Colonic mucosa (tissue), 4 donors: ENCODE data around the gene PSKH1. TPM values are rescaled to one million over a fixed set of nuclear protein-coding genes. Genes with fewer than 3 reads are reported as not detected.

Experiments
- DNase-seq: peaks from one replicate; pipeline ENCODE4 v3.0.0-alpha.2; 2020
- H3K27ac ChIP-seq: fragments of 200-600 bp; one replicate; pipeline ENCODE4 v1.8.0; 2021
- H3K27me3 ChIP-seq: fragments of 200-600 bp; one replicate; pipeline ENCODE4 v1.8.0; 2021
- H3K36me3 ChIP-seq: fragments of 200-600 bp; one replicate; pipeline ENCODE4 v1.8.0; 2021
- H3K4me1 ChIP-seq: fragments of 200-600 bp; one replicate; pipeline ENCODE4 v1.8.0; 2021; ENCODE audit warnings: mild to moderate bottlenecking
- H3K4me3 ChIP-seq: fragments of 200-600 bp; one replicate; pipeline ENCODE4 v1.8.0; 2021
- H3K9ac ChIP-seq, 2 donors: one replicate each; pipeline ENCODE4 v1.7.0; 2013; ENCODE audit warnings: control low read depth in 2 of 2, low read depth in 2 of 2, low read length in 2 of 2
- H3K9me3 ChIP-seq: fragments of 200-600 bp; one replicate; pipeline ENCODE4 v1.8.0; 2021
- intact Hi-C: fragments of 100-400 bp; cut with DNase I; formaldehyde crosslinking; loops from one replicate; pipeline ENCODE4 v1.14.1; 2022
- total RNA-seq, 2 donors: library from RNA; stranded (reverse); fragmentation: NEBNext Ultra II Directional in 1 of 2; extraction: Animal tissue kit (Norgen Biotek cat#: 25700) in 1 of 2; gene quantifications; one replicate each; pipeline ENCODE4 v1.2.1, GENCODE V29; 2021
- TF ChIP-seq, protein P1 (sequence below): fragments of 200-600 bp; IDR thresholded peaks from one replicate; pipeline ENCODE4 v1.8.0; 2022; ENCODE audit warnings: antibody characterized with exemption, mild to moderate bottlenecking
- donor health status: healthy.
- donor health status: DM: no; HTN: no; CAD: no.
- donor health status: DM: no; HTN: no; CAD: no.

Gene PSKH1
- total RNA-seq, 2 donors from 2014 or later, result 24.5 to 34.7 TPM

DNA sequence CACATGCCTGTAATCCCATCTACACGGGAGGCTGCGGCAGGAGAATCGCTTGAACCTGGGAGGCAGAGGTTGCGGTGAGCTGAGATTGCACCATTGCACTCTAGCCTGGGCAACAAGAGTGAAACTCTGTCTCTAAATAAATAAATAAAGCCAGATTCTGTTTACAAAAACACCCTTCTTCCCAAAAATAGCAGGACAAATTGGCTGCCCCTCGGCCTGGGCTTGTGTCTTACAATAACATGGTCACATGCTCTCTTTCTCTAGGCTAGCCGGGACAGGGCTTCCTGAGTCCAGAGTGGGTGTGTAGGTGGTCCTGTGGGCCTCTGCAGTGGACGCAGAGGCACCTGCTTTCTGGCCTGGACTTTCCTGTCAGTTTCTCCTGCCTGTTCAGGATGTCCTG lies 23.4 kb upstream of the PSKH1 start:
- H3K9ac ChIP-seq, result no peak overlapping the region
- intact Hi-C loops, result loop anchor here (10.0 kb wide), 1 partner anchor 55 kb away; no protein-coding TSS in a partner anchor
- H3K27ac ChIP-seq, result no peak overlapping the region
- no peaks in the 10 kb centered on the region for H3K36me3 ChIP-seq
- H3K27me3 ChIP-seq, result no peaks in the 10 kb centered on the region
- DNase-seq, result no peak
- H3K9me3 ChIP-seq, result no peaks in the 10 kb centered on the region
- peaks cover 12% of the 10 kb centered on the region for H3K4me1 ChIP-seq
- TF ChIP-seq, protein P1, sequence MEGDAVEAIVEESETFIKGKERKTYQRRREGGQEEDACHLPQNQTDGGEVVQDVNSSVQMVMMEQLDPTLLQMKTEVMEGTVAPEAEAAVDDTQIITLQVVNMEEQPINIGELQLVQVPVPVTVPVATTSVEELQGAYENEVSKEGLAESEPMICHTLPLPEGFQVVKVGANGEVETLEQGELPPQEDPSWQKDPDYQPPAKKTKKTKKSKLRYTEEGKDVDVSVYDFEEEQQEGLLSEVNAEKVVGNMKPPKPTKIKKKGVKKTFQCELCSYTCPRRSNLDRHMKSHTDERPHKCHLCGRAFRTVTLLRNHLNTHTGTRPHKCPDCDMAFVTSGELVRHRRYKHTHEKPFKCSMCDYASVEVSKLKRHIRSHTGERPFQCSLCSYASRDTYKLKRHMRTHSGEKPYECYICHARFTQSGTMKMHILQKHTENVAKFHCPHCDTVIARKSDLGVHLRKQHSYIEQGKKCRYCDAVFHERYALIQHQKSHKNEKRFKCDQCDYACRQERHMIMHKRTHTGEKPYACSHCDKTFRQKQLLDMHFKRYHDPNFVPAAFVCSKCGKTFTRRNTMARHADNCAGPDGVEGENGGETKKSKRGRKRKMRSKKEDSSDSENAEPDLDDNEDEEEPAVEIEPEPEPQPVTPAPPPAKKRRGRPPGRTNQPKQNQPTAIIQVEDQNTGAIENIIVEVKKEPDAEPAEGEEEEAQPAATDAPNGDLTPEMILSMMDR, result no peak
- H3K4me3 ChIP-seq, result no peak overlapping the region

DNA sequence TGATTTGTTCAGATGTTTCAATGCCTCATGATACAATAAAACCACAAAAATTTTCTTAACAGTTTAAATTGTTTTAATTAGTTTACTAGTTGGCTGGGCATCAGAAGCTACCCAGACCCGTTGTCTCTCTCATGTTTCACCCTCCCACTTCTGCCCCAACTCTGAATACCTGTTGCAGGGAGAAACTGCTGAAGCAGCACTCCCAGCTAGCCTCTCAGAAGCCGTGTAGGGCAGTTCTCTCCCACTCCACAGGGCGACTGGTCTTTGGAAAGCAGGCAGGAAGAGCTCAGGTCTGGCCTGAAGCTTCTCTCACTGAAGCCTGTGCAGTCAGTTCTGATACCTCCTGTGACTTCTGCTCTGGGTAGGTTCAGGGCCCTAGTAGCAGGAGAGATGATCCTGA lies 21.8 kb upstream of the PSKH1 start:
- no peaks in the 10 kb centered on the region for H3K9me3 ChIP-seq
- H3K36me3 ChIP-seq, result no peaks in the 10 kb centered on the region
- H3K27ac ChIP-seq, result no peak overlapping the region
- no peak for DNase-seq
- TF ChIP-seq, protein P1, result no peak
- intact Hi-C loops, result no loop called here
- no peaks in the 10 kb centered on the region for H3K27me3 ChIP-seq
- no peak overlapping the region for H3K4me3 ChIP-seq
- H3K9ac ChIP-seq, result no peak overlapping the region
- peaks cover 14% of the 10 kb centered on the region for H3K4me1 ChIP-seq

DNA sequence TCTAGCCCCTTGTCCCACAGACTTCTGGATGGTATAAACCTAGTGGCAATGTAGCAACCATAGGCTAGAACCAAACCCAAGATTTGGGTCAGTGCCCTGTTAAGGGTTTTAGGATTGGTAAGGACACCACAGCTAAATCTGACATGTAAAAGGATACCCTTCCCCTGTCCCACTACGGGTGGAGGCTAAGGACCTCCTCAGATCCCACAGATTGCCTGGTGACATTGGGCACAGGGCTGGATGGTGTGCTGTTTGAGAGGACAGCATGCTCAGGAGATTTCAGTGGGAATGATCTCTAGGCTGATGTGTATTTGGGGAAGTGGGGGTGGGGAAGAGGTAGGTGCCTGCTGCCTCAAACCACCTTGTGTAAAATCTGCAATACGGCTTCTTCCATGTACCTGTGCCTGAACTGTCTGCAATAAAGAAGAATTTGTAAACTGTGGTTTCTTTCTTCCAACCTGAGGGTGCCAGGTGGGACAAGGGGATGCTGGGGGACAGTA lies 20.9 kb upstream of the PSKH1 start:
- DNase-seq, result no peak
- intact Hi-C loops, result no loop called here
- Histone ChIP-seq H3K27ac (peak overlapping the region; percentile 71), H3K9ac (peak overlapping the region; percentile 93 to 97), H3K36me3 (peaks cover 9% of the 10 kb centered on the region), H3K9me3 (no peaks in the 10 kb centered on the region), H3K4me3 (peak overlapping the region; percentile 100), H3K4me1 (peaks cover 14% of the 10 kb centered on the region), H3K27me3 (no peaks in the 10 kb centered on the region)
- TF ChIP-seq, protein P1, result no peak

DNA sequence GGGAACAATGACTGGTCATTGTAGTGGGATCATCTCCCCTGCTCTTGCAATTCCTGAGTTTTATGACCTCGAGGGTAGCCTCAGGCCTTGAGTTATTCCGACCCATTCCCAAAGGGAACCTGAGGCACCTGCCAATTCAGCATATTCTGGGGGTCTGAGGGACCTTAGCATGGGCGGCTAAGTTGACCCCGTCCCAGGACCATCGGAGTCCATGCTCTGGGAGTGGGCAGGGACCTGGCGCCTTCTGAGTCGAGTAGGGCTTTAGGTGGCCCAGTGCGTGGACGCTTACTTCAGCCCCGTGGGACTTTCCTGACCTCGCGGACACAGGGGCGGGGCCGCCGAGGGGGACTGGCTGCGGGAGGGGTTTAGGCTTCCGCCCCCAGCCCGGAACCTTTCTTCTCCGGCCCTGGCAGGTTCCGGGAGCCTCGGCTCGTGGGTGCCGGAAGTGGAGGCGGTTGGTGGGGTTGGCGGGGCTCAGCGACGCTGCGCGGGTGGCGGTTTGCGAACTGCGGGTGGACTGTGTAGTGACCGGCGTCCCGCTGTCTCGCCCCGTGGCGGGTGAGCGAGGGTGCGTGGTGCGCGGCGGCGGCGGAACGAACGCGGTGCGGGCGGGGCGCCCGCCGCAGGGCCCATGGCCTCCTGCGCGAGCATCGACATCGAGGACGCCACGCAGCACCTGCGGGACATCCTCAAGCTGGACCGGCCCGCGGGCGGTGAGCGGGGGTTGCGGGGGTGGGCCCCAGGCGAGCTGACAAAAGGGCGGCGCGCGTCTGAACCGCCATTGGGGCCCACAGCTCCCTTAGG lies 20.2 kb upstream of the PSKH1 start, which contains the start of gene EDC4:
EDC4 (plus strand) TSS at position 422 of the 804 bp plus-strand sequence; CDS start at position 632, 210 bp downstream.
- Histone ChIP-seq H3K4me1 (peaks cover 14% of the 10 kb centered on the region), H3K9me3 (no peaks in the 10 kb centered on the region), H3K36me3 (peaks cover 12% of the 10 kb centered on the region), H3K9ac (peak within 1 kb of the TSS; percentile 93 to 97), H3K4me3 (peak within 1 kb of the TSS; percentile 100), H3K27me3 (no peaks in the 10 kb centered on the region), H3K27ac (peak within 1 kb of the TSS; percentile 71)
- intact Hi-C loops, result no loop called here
- TF ChIP-seq, protein P1, result no peak
- peak; percentile 84 for DNase-seq

DNA sequence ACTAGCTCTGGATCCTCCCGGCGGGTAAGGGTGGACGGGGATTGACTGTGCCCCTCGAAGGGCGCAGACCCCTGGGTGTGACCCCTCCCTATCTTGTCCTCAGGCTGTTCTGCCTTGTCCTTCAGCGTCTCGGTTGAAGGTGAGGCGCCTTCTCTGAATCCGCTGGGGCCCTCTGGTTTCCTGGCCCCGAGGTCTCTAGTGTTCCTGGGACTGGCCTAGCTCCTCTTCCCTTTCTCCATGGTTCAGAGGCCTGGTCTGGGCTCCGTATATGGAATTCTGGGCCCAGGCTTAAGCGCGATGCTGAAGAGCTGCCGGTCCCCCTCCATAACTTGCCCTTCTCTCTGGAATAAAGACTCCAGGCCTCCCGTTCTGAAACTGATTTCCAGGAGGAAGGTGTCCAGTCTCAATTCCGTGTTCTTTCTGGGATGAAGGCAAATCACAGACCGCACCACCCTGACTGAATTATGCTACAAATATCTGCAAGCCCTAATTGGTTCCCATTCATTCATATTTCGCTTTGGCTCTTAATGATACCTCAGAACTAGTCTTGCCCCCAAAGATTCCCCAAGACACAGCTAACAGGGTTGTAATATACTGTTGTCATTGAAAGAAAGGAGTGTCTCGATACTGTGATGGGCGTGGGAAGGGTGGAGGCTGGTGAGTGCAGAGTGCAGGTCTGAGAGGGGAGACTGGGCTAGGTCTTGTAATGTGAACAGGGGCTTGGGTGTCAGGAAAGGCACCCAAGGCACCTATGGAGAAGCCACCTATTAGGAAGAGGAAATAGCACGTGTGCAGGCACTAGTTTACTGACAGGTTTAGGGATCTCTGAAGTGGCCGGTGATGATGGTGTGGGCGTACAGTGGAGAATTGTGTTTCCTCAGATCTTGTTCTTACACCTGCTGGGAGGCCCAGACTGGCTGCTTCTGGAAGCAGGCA lies 19.4 kb upstream of the PSKH1 start:
- Histone ChIP-seq H3K9ac (peak overlapping the region; percentile 93 to 97), H3K36me3 (peaks cover 20% of the 10 kb centered on the region), H3K4me1 (peaks cover 14% of the 10 kb centered on the region), H3K4me3 (peak overlapping the region; percentile 100), H3K27ac (peak overlapping the region; percentile 71), H3K27me3 (no peaks in the 10 kb centered on the region), H3K9me3 (no peaks in the 10 kb centered on the region)
- intact Hi-C loops, result no loop called here
- DNase-seq, result peak; percentile 36
- TF ChIP-seq, protein P1, result no peak
